Lower leg skin (tissue), 4 donors: ENCODE data around the gene CDKAL1. TPM values are rescaled to one million over a fixed set of nuclear protein-coding genes. Genes with fewer than 3 reads are reported as not detected.

Source experiments
- DNase-seq, 2 donors: peaks; one replicate each; pipeline ENCODE4 v3.0.0-alpha.2; 2019; ENCODE audit warnings: low spot score in 2 of 2
- H3K4me3 ChIP-seq: fragments of 200-600 bp; sonication (generic); 2 replicates; pipeline ENCODE4 v1.5.1; 2017; ENCODE audit warnings: mild to moderate bottlenecking, low read depth; ENCODE audit not compliant: poor library complexity, severe bottlenecking
- POLR2A ChIP-seq, 2 donors: fragments of 450-650 bp; IDR thresholded peaks; one replicate each; pipeline ENCODE4 v1.6.1; 2016 to 2017; ENCODE audit warnings: antibody characterized with exemption in 2 of 2, mild to moderate bottlenecking in 1 of 2, moderate library complexity in 1 of 2
- WGBS, 2 donors: methylation state at CpG; one replicate each; pipeline ENCODE4 v1.1.5; 2018; 5-methylcytosine and 5-hydroxymethylcytosine counted together
- intact Hi-C: fragments of 100-400 bp; cut with DNase I; formaldehyde crosslinking; loops from one replicate; pipeline ENCODE4 v1.15.0; 2023; ENCODE audit warnings: low total_unique reads
- total RNA-seq, 4 donors: library from RNA; depleted of rRNA; stranded (reverse); fragments of >200 nt; gene quantifications; one replicate each; pipeline ENCODE4 v1.1.0, GENCODE V29; 2016
- TF ChIP-seq, protein P1 (sequence below), 3 donors: fragments of 450-650 bp; IDR thresholded peaks; one replicate each; pipeline ENCODE4 v1.5.1; 2016; ENCODE audit warnings: antibody characterized with exemption in 3 of 3, mild to moderate bottlenecking in 3 of 3, moderate library complexity in 2 of 3

The CDKAL1 gene
- total RNA-seq, 4 donors from 2014 or later, result 10.3 to 18.0 (median 11.6) TPM

DNA sequence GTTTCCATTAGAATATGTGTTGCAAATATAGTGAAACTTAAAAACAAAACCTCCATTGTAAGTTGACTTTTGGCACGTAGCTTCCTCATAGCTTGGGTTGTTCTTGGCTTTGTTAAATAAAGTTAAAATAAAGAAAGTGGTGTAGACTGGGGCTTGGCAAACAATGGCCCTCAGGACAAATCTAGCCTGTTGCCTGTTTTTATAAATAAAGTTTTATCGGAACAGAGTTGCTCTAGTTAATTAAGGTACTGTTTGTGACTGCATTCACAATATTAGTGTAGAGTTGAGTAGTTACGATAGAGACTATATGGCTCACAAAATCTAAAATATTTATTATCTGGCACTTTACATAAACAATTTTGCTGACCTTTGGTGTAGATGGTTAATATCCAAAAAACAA, 168.8 kb downstream of the CDKAL1 start:
- intact Hi-C loops, result no loop called here
- no peak overlapping the region for H3K4me3 ChIP-seq
- WGBS, 2 donors, result 88% methylated on average over 3 of the region's 3 CpGs
- DNase-seq, result no peak
- TF ChIP-seq, protein P1, sequence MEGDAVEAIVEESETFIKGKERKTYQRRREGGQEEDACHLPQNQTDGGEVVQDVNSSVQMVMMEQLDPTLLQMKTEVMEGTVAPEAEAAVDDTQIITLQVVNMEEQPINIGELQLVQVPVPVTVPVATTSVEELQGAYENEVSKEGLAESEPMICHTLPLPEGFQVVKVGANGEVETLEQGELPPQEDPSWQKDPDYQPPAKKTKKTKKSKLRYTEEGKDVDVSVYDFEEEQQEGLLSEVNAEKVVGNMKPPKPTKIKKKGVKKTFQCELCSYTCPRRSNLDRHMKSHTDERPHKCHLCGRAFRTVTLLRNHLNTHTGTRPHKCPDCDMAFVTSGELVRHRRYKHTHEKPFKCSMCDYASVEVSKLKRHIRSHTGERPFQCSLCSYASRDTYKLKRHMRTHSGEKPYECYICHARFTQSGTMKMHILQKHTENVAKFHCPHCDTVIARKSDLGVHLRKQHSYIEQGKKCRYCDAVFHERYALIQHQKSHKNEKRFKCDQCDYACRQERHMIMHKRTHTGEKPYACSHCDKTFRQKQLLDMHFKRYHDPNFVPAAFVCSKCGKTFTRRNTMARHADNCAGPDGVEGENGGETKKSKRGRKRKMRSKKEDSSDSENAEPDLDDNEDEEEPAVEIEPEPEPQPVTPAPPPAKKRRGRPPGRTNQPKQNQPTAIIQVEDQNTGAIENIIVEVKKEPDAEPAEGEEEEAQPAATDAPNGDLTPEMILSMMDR (IDR thresholded peaks at IDR 0.05), result no peak
- TF ChIP-seq POLR2A (IDR thresholded peaks at IDR 0.05), result no peak

DNA sequence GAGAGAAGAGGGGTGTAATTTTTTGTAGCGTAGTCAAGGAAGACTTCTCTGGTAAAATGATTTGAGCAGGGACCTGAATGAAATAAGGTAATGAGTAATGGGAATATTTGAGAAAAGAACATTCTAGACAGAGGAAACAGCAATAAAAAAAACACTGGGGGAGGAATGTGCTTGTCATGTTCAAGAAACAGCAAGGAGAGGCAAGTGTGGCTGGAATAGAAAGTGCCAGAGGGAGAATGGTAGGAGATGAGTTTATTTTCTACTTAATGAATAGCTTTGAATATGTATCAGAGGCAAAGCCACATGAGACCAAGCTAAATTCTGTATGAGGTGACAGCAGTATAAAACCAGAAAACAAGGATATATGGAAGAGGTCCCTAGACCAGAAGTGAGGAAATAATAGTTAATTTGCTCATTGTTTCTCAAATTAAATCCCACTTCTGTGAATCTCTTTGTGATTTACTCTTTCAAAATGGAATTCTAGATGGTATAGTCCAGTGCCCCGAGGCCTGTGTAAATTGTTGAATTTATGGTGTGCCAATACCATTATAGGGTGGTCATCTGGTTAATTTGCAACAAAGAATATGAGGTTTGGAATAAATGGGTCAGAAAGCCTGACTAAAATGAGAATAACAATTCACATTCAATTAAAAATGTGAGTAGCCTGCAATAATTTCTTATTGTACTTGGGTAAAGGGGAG, 170.2 kb downstream of the CDKAL1 start:
- no peak for DNase-seq
- intact Hi-C loops, result no loop called here
- WGBS, 2 donors, result 87 to 92% methylated on average over 2 of the region's 2 CpGs
- TF ChIP-seq, protein P1 (IDR thresholded peaks at IDR 0.05), result no peak
- no peak for TF ChIP-seq POLR2A (IDR thresholded peaks at IDR 0.05)
- no peak overlapping the region for H3K4me3 ChIP-seq

DNA sequence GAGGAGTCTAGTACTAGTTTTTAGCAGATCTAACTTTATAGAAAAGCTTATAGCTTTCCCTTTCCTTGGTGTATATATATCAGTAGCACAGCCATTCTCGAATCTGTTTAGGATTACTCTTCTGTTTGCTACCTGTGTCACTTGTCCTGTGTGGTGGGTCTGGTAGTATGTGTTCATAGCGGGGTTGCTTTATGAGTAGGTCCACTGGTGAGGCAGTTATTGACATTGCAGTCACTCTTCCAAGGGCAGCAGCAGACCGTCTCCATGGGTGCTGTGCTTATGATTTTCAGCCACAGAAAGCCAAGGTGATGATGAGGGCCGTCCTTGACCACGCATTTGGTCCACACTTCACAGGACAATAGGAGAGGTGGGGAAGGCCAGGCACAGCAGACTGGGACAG, 171.5 kb downstream of the CDKAL1 start:
- 74 to 89% methylated on average over 5 of the region's 5 CpGs for WGBS, 2 donors
- DNase-seq, result no peak
- H3K4me3 ChIP-seq, result no peak overlapping the region
- intact Hi-C loops, result no loop called here
- no peak for TF ChIP-seq POLR2A (IDR thresholded peaks at IDR 0.05)
- TF ChIP-seq, protein P1 (IDR thresholded peaks at IDR 0.05), result no peak

DNA sequence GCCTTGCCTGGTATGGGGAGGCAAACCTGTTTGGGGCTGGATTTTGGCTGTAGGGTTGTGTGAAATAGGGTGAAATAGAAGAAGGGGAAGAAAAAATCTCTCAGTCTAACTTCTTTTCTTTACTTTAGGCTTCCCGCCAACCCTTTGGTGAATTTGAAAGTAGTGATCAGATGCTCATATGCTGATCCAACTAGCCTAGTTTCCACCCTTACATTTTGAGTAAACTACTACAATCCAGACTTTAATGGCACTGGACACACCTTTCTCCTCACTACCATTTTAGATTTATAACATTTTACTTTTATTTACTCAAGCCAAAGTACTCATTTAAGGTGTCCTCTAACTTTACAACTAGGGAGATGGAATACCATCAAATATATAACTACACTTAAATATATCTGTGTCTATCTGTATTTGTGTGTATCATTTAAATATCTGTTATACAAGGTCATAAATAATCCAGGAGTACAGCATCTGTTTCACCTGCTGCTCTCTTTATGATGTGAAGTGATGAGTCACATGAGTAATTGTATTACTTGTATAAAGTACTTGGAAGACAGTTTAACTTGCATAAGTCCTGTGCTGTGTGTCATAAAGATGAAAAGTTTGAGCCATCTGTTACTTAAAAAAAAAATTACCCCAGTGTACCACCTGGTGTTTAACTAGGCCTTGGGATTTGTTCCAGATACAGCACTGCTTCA, 172.1 kb downstream of the CDKAL1 start:
- intact Hi-C loops, result no loop called here
- DNase-seq, result no peak
- no peak overlapping the region for H3K4me3 ChIP-seq
- WGBS, 2 donors, result 100% methylated on average over 1 of the region's 1 CpG
- TF ChIP-seq POLR2A (IDR thresholded peaks at IDR 0.05), result no peak
- TF ChIP-seq, protein P1 (IDR thresholded peaks at IDR 0.05), result no peak

DNA sequence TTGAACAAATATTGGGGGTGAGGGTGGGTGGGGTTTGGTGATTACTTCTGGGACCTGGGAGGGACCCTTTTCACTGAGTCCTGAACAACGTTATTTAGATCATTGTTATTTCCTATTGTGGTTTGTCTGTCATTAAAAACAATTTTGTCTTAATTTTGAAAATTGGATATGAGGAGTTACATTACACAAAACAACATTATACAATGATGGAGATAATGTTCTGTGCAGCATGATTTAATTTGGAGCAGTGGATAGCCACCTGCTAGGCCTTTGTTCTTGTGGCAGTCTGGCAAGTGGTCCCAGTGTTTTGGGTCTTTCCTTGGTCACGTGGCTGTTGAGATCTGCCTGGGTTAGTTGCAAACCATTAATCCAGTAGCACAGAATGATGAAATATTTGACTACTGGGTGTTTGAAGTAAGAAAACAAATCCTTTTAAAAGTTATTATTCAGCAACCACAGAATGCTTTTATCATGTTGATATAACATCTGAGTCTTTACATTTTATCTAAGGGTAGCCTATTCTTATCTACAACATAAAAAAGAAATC, 172.8 kb downstream of the CDKAL1 start:
- intact Hi-C loops, result no loop called here
- no peak overlapping the region for H3K4me3 ChIP-seq
- DNase-seq, result no peak
- WGBS, 2 donors, result 62% methylated on average over 2 of the region's 2 CpGs
- TF ChIP-seq POLR2A (IDR thresholded peaks at IDR 0.05), result no peak
- TF ChIP-seq, protein P1 (IDR thresholded peaks at IDR 0.05), result no peak
